Measurements from ENCODE around the gene C10orf62. TPM values are rescaled to one million over a fixed set of nuclear protein-coding genes. Genes with fewer than 3 reads are reported as not detected.

C10orf62 gene
- total RNA-seq (2021; fragmentation: NEBNext Ultra II Directional; extraction: Animal tissue kit (Norgen Biotek cat#: 25700)) = not detected in 2 replicates
- polyA plus RNA-seq (2011; rRNA removed) = 0.05 TPM in 1 of 2 replicates, not detected in the other
- 0.08 TPM for polyA plus RNA-seq (2011; cell fraction: cytosol; rRNA removed)
- 0.09 TPM for polyA plus RNA-seq (2011; cell fraction: nucleus; rRNA removed)
- polyA plus RNA-seq (2012, experiment 1 of 2) = not detected in 4 replicates
- not detected for polyA plus RNA-seq (2012, experiment 2 of 2)
- not detected for polyA plus RNA-seq (2013, experiment 1 of 2)
- not detected for polyA plus RNA-seq (2013, experiment 2 of 2)
- 0.16 and 0.41 TPM in 2 replicates for polyA minus RNA-seq (2011; rRNA and poly(A)+ RNA removed)
- polyA minus RNA-seq (2011; cell fraction: cytosol; rRNA and poly(A)+ RNA removed) = not detected
- not detected for polyA minus RNA-seq (2011; cell fraction: nucleus; rRNA and poly(A)+ RNA removed)
- long read RNA-seq, experiment 1 = 0 reads
- long read RNA-seq, experiment 2 = 0 reads

- no peak for DNase-seq (ENCODE audit: low read depth in 1 of 2, low spot score in 2 of 2)
- no peaks in the 10 kb centered on the region for H3K4me1 ChIP-seq (replicated peaks in 1 of 4; ENCODE audit: control insufficient read depth in 3 of 4, insufficient read depth in 4 of 4, low read length in 3 of 4)
- H3K14ac ChIP-seq (ENCODE audit: insufficient read length) = no peak within 1 kb of the TSS
- no peaks in the 10 kb centered on the region for H3K36me3 ChIP-seq (ENCODE audit: control insufficient read depth in 2 of 4, insufficient read depth in 4 of 4, low read length in 3 of 4)
- H2BK5ac ChIP-seq (ENCODE audit: low read depth, low read length) = no peak within 1 kb of the TSS
- H3K4ac ChIP-seq (replicated peaks; ENCODE audit: insufficient read length, low read depth, low read length) = no peak within 1 kb of the TSS
- H3K79me2 ChIP-seq (ENCODE audit: control insufficient read depth in 1 of 2, insufficient read depth in 2 of 2, low read length in 2 of 2) = no peaks in the 10 kb centered on the region
- H3K18ac ChIP-seq (ENCODE audit: extremely low read depth, low read length) = no peak within 1 kb of the TSS
- H3K9ac ChIP-seq (replicated peaks in 1 of 4; ENCODE audit: extremely low read depth in 1 of 4, low read depth in 3 of 4, low read length in 3 of 4) = no peak within 1 kb of the TSS
- no peak within 1 kb of the TSS for H4K8ac ChIP-seq (ENCODE audit: extremely low read depth, insufficient read depth, low read length)
- no peaks in the 10 kb centered on the region for H3K79me1 ChIP-seq (ENCODE audit: low read depth, low read length)
- H2BK15ac ChIP-seq (ENCODE audit: low read length) = no peak within 1 kb of the TSS
- no peak within 1 kb of the TSS for H3K4me2 ChIP-seq (ENCODE audit: insufficient read depth in 1 of 2, low read depth in 2 of 2, low read length in 2 of 2)
- no peak within 1 kb of the TSS for H2AK5ac ChIP-seq (ENCODE audit: low read depth, low read length)
- H3K27me3 ChIP-seq (replicated peaks in 1 of 4; ENCODE audit: control insufficient read depth in 3 of 4, extremely low read depth in 1 of 4, insufficient read depth in 3 of 4, low read length in 3 of 4) = no peaks in the 10 kb centered on the region
- H3K23me2 ChIP-seq (ENCODE audit: low read depth, low read length) = peaks cover 1% of the 10 kb centered on the region; the same call in 1 of the 2 replicates
- no peak within 1 kb of the TSS for H2BK120ac ChIP-seq (replicated peaks; ENCODE audit: low read depth, low read length)
- FAIRE-seq = no peak
- ChIA-PET CTCF (ENCODE audit: partially characterized antibody) (interaction anchor here (1.2 to 3.4 kb wide), 8 partner anchors 9 to 50 kb away, joined by 3 to 20 read pairs (median 10); partner anchors contain the start of gene ANKRD2), POLR2A (ENCODE audit: partially characterized antibody) (no interaction called here)
- no peak within 1 kb of the TSS for H2AFZ ChIP-seq (ENCODE audit: low read length)
- H3K4me3 ChIP-seq (ENCODE audit: extremely low read depth in 1 of 4, insufficient read depth in 2 of 4, low read depth in 3 of 4, low read length in 4 of 4) = no peak within 1 kb of the TSS
- H3K56ac ChIP-seq (replicated peaks; ENCODE audit: insufficient read length, low read depth, low read length) = no peak within 1 kb of the TSS
- H4K91ac ChIP-seq (replicated peaks; ENCODE audit: insufficient read length, low read length) = no peak within 1 kb of the TSS
- no peak within 1 kb of the TSS for H2BK12ac ChIP-seq (ENCODE audit: low read depth, low read length)
- no peak within 1 kb of the TSS for H2BK20ac ChIP-seq (ENCODE audit: low read length)
- H3K23ac ChIP-seq (ENCODE audit: insufficient read length) = no peak within 1 kb of the TSS
- WGBS, 2 experiments (ENCODE audit: extremely low coverage in 1 of 2, insufficient coverage in 1 of 2, insufficient read length in 1 of 2, insufficient replicate concordance in 2 of 2, low coverage in 1 of 2, low lambda C conversion rate in 2 of 2, missing lambda C conversion rate in 1 of 2) = 92% methylated on average over 3 of the region's 3 CpGs; no CpG with 5 or more reads in 1 of the 2 experiments
- H3K27ac ChIP-seq (ENCODE audit: low read depth, low read length) = no peak within 1 kb of the TSS
- no peaks in the 10 kb centered on the region for H3K9me3 ChIP-seq (ENCODE audit: insufficient read depth in 2 of 2, low read depth in 1 of 2, low read length in 1 of 2)
- no peak within 1 kb of the TSS for H4K5ac ChIP-seq (ENCODE audit: insufficient read length, low read depth, low read length)
- no peaks in the 10 kb centered on the region for H4K20me1 ChIP-seq (replicated peaks in 1 of 2; ENCODE audit: control insufficient read depth in 1 of 2, insufficient read depth in 2 of 2, low read length in 2 of 2)
- TF ChIP-seq POU5F1 (IDR thresholded peaks at IDR 0.05; ENCODE audit: low read depth, low read length) (no peak), GABPA (IDR thresholded peaks at IDR 0.05; ENCODE audit: borderline replicate concordance, insufficient read depth, low read length) (no peak), MAFK (IDR thresholded peaks at IDR 0.05; ENCODE audit: low read depth, low read length) (no peak), ATF3 (IDR thresholded peaks at IDR 0.05; ENCODE audit: insufficient read depth, low read depth, low read length) (no peak), EGR1 (IDR thresholded peaks at IDR 0.05; ENCODE audit: borderline replicate concordance, low read depth, low read length) (no peak), CBX5 (IDR thresholded peaks at IDR 0.05; ENCODE audit: low read depth, low read length) (no peak), ZNF274 (IDR thresholded peaks at IDR 0.05; ENCODE audit: borderline replicate concordance, extremely low read depth, low read length) (no peak), BCL11A (IDR thresholded peaks at IDR 0.05; ENCODE audit: low read depth in 2 of 2, low read length in 2 of 2) (no peak), GTF2F1 (IDR thresholded peaks at IDR 0.05; ENCODE audit: borderline replicate concordance, low read depth, low read length) (no peak)
Observed at GRCh38 chr10:97589479-97589878, at the start of gene C10orf62. C10orf62 (plus strand) TSS chr10:97589721; CDS start chr10:97589898, 177 bp downstream.
